Measurements from ENCODE around the gene RPL41.

Gene RPL41

GRCh38 chr12:56086608-56087007 lies 29.8 kb upstream of the RPL41 start:
- TF ChIP-seq CTCF (IDR thresholded peaks at IDR 0.05; ENCODE audit: borderline replicate concordance, insufficient read depth, low read depth, low read length): no peak
- no peak overlapping the region for H3K4me3 ChIP-seq (ENCODE audit: low read depth, low read length)

DNA sequence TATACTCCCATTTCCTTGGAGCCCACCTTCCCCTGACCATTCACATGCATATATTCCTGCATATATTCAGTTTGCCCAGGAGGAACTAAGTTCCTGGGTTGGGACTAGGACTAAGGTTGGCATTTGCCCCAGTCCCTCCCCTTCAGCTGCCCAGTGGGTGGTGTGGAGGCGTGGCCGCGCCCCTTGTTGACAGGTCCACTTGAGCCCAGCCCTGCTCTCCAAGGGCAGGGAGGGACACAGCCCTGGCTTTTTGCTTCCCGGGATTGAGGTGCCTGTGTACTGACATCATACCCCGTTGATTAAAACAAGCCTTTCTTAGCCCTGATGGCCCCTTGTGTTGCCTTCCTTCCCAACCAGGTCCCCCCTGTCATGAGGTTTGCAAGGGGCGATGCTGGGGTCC lies 29.2 kb upstream of the RPL41 start:
- no peak for TF ChIP-seq CTCF (IDR thresholded peaks at IDR 0.05; ENCODE audit: borderline replicate concordance, insufficient read depth, low read depth, low read length)
- H3K4me3 ChIP-seq (ENCODE audit: low read depth, low read length): no peak overlapping the region

- H3K4me3 ChIP-seq (ENCODE audit: low read depth, low read length): no peak overlapping the region
- no peak for TF ChIP-seq CTCF (IDR thresholded peaks at IDR 0.05; ENCODE audit: borderline replicate concordance, insufficient read depth, low read depth, low read length)
Observed at GRCh38 chr12:56097738-56098137, 18.7 kb upstream of the RPL41 start.

- no peak overlapping the region for H3K4me3 ChIP-seq (ENCODE audit: low read depth, low read length)
- TF ChIP-seq CTCF (IDR thresholded peaks at IDR 0.05; ENCODE audit: borderline replicate concordance, insufficient read depth, low read depth, low read length): no peak
Observed at GRCh38 chr12:56098592-56098991, 17.8 kb upstream of the RPL41 start.

DNA sequence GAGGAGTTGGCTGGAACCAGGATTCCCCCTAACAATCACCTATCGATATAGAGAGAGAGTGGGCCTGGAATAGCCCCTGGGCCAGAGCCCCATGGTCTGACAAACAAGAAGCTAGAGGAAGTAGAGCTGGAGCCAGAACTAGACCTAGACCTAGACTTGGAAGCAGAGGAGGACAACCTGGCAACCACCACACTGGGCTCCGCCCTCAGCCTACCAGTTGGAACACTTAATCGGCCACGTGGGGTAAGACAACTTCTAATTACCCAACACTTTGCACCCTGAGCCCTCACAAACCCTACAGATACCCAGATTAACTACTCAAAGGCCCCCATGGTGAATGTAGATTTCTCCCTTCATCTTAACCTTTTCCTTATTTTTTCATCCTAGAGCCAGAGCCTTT lies 16.6 kb upstream of the RPL41 start:
- H3K4me3 ChIP-seq (ENCODE audit: low read depth, low read length): no peak overlapping the region
- no peak for TF ChIP-seq CTCF (IDR thresholded peaks at IDR 0.05; ENCODE audit: borderline replicate concordance, insufficient read depth, low read depth, low read length)

- H3K4me3 ChIP-seq (ENCODE audit: low read depth, low read length): no peak overlapping the region
- no peak for TF ChIP-seq CTCF (IDR thresholded peaks at IDR 0.05; ENCODE audit: borderline replicate concordance, insufficient read depth, low read depth, low read length)
Observed at GRCh38 chr12:56101045-56101444, 15.4 kb upstream of the RPL41 start.

- H3K4me3 ChIP-seq (ENCODE audit: low read depth, low read length): no peak overlapping the region
- TF ChIP-seq CTCF (IDR thresholded peaks at IDR 0.05; ENCODE audit: borderline replicate concordance, insufficient read depth, low read depth, low read length): no peak
Observed at GRCh38 chr12:56102683-56103065, 13.8 kb upstream of the RPL41 start.

All from GM12875 (cell line).